ENCODE data around the gene DMD. TPM values are rescaled to one million over a fixed set of nuclear protein-coding genes. Genes with fewer than 3 reads are reported as not detected.

Gene DMD
- total RNA-seq, 4 donors from 2014 or later: 2.2 to 26.7 (median 7.8) TPM

GRCh38 chrX:31715675-31716074 lies 1495.7 kb downstream of the DMD start:
- Histone ChIP-seq H3K4me1 (no peaks in the 10 kb centered on the region), H3K4me3 (no peak overlapping the region), H3K27ac (no peak overlapping the region), H3K36me3 (no peaks in the 10 kb centered on the region), H3K27me3 (no peaks in the 10 kb centered on the region), H3K9me3 (no peaks in the 10 kb centered on the region)
- intact Hi-C loops (cut with DNase I): no loop called here
- no peak for DNase-seq
- 56 to 61% methylated on average over 3 to 5 of the region's 5 CpGs for WGBS, 2 donors
- TF ChIP-seq CTCF (IDR thresholded peaks at IDR 0.05) (no peak), POLR2A (IDR thresholded peaks at IDR 0.05) (no peak)

GRCh38 chrX:31714797-31715196 lies 1496.6 kb downstream of the DMD start:
- WGBS, 2 donors: 78 to 85% methylated on average over 3 of the region's 3 CpGs
- DNase-seq: no peak
- Histone ChIP-seq H3K9me3 (no peaks in the 10 kb centered on the region), H3K27me3 (no peaks in the 10 kb centered on the region), H3K27ac (no peak overlapping the region), H3K4me3 (no peak overlapping the region), H3K36me3 (no peaks in the 10 kb centered on the region), H3K4me1 (no peaks in the 10 kb centered on the region)
- no peak for TF ChIP-seq POLR2A (IDR thresholded peaks at IDR 0.05)
- no peak for TF ChIP-seq CTCF (IDR thresholded peaks at IDR 0.05)
- intact Hi-C loops (cut with DNase I): no loop called here

DNA sequence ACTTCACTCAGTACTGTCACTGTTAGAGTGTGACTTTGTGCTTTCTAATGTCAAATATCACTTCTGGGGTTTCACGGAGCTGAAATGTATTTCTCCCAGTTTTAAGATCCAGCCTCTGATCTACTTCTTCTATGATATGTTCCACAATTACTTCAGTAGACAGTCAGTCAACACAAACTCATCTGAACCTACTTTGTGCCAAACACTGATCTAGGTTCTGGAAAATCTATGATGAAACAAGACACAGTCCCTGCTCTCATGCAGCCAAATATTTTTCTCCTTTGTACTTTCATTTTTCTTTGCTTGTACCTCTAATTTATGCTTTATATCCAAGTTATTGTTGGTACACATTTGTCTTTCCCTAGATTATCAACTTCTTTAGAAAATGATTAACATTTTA lies 1498.2 kb downstream of the DMD start:
- Histone ChIP-seq H3K27me3 (no peaks in the 10 kb centered on the region), H3K9me3 (no peaks in the 10 kb centered on the region), H3K4me3 (no peak overlapping the region), H3K27ac (no peak overlapping the region), H3K36me3 (no peaks in the 10 kb centered on the region), H3K4me1 (no peaks in the 10 kb centered on the region)
- intact Hi-C loops (cut with DNase I): no loop called here
- DNase-seq: no peak
- TF ChIP-seq POLR2A (IDR thresholded peaks at IDR 0.05): no peak
- no peak for TF ChIP-seq CTCF (IDR thresholded peaks at IDR 0.05)
- whole genome bisulfite sequencing, 2 donors: 64 to 75% methylated on average over 1 of the region's 1 CpG

GRCh38 chrX:31711166-31711565 lies 1500.2 kb downstream of the DMD start:
- Histone ChIP-seq H3K27ac (no peak overlapping the region), H3K36me3 (no peaks in the 10 kb centered on the region), H3K9me3 (no peaks in the 10 kb centered on the region), H3K4me1 (no peaks in the 10 kb centered on the region), H3K27me3 (no peaks in the 10 kb centered on the region), H3K4me3 (no peak overlapping the region)
- intact Hi-C loops (cut with DNase I): no loop called here
- TF ChIP-seq CTCF (IDR thresholded peaks at IDR 0.05) (no peak), POLR2A (IDR thresholded peaks at IDR 0.05) (no peak)
- 25 to 29% methylated on average over 2 of the region's 2 CpGs for WGBS, 2 donors
- no peak for DNase-seq

DNA sequence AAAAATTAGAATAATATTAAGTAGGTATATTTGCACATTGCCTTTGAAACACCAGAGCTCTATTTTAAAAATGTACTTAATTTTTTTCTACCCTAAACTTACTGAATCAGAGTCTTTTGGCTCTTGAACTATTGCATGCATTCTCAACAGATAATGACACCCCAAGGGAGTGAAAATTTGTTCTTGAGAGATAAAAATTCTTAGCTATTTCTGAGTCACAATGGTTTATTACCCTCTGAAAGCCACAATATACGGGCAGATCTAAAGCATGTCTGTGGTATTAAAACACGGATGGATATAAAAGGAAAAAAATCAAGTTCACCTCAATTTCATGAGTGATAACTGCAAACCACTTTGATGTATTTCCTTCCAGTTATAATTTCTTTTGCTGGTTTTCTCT lies 1503.2 kb downstream of the DMD start:
- Histone ChIP-seq H3K9me3 (no peaks in the 10 kb centered on the region), H3K27me3 (no peaks in the 10 kb centered on the region), H3K4me3 (no peak overlapping the region), H3K27ac (no peak overlapping the region), H3K4me1 (no peaks in the 10 kb centered on the region), H3K36me3 (no peaks in the 10 kb centered on the region)
- WGBS, 2 donors: 30 to 52% methylated on average over 2 of the region's 2 CpGs
- TF ChIP-seq CTCF (IDR thresholded peaks at IDR 0.05) (no peak), POLR2A (IDR thresholded peaks at IDR 0.05) (no peak)
- no peak for DNase-seq
- intact Hi-C loops (cut with DNase I): no loop called here
